HEK293 (cell line): ENCODE measurements around the gene HMGN3.

Source experiments
- ZBTB17 ChIP-seq: fragments of 450-650 bp; formaldehyde crosslinking; IDR thresholded peaks from 2 replicates; pipeline ENCODE4 v1.5.1; 2016; ENCODE audit warnings: missing biosample characterization, missing genetic modification characterization
- ZNF138 ChIP-seq: fragments of 450-650 bp; formaldehyde crosslinking; IDR thresholded peaks from 2 replicates; pipeline ENCODE4 v1.5.1; 2016; ENCODE audit warnings: missing biosample characterization, missing genetic modification characterization, borderline replicate concordance
- ZNF140 ChIP-seq: fragments of 450-650 bp; formaldehyde crosslinking; IDR thresholded peaks from 2 replicates; pipeline ENCODE4 v1.5.1; 2016; ENCODE audit warnings: missing biosample characterization, missing genetic modification characterization
- ZNF274 ChIP-seq, 2 experiments: fragments of 200-500 bp in 1 of 2; fragments of 450-650 bp in 1 of 2; sonication (Bioruptor generic) in 1 of 2; formaldehyde crosslinking in 1 of 2; IDR thresholded peaks; 2 replicates each; pipeline versions ENCODE4 v1.5.1 to v1.6.1; 2014 to 2016; ENCODE audit warnings: borderline replicate concordance in 1 of 2, inconsistent platforms in 1 of 2, low read length in 1 of 2, missing biosample characterization in 1 of 2, missing genetic modification characterization in 1 of 2
- ZNF398 ChIP-seq: fragments of 450-650 bp; formaldehyde crosslinking; IDR thresholded peaks from 2 replicates; pipeline ENCODE4 v1.5.1; 2017; ENCODE audit warnings: missing biosample characterization, missing genetic modification characterization
- ZNF639 ChIP-seq: fragments of 450-650 bp; formaldehyde crosslinking; IDR thresholded peaks from 2 replicates; pipeline ENCODE4 v1.5.1; 2016; ENCODE audit warnings: missing biosample characterization, missing genetic modification characterization
- ZNF791 ChIP-seq: fragments of 450-650 bp; formaldehyde crosslinking; IDR thresholded peaks from 2 replicates; pipeline ENCODE4 v1.5.1; 2016; ENCODE audit warnings: missing biosample characterization, missing genetic modification characterization
- TF ChIP-seq, protein P1 (sequence below): fragments of 450-650 bp; formaldehyde crosslinking; conservative IDR thresholded peaks from 2 replicates; pipeline ENCODE4 v1.5.1; 2016; ENCODE audit warnings: low read depth, missing biosample characterization, missing genetic modification characterization
- TF ChIP-seq, protein P2 (sequence below): fragments of 450-650 bp; formaldehyde crosslinking; IDR thresholded peaks from 2 replicates; pipeline ENCODE4 v1.5.1; 2016; ENCODE audit warnings: missing biosample characterization, missing genetic modification characterization
- TF ChIP-seq, protein P3 (sequence below): fragments of 450-650 bp; formaldehyde crosslinking; IDR thresholded peaks from 2 replicates; pipeline ENCODE4 v1.5.1; 2016; ENCODE audit warnings: missing biosample characterization, missing genetic modification characterization

GRCh38 chr6:79238919-79239318, 4.4 kb upstream of the HMGN3 start:
- TF ChIP-seq ZNF140 (tag by site-specific recombination), result no peak
- TF ChIP-seq, protein P1, sequence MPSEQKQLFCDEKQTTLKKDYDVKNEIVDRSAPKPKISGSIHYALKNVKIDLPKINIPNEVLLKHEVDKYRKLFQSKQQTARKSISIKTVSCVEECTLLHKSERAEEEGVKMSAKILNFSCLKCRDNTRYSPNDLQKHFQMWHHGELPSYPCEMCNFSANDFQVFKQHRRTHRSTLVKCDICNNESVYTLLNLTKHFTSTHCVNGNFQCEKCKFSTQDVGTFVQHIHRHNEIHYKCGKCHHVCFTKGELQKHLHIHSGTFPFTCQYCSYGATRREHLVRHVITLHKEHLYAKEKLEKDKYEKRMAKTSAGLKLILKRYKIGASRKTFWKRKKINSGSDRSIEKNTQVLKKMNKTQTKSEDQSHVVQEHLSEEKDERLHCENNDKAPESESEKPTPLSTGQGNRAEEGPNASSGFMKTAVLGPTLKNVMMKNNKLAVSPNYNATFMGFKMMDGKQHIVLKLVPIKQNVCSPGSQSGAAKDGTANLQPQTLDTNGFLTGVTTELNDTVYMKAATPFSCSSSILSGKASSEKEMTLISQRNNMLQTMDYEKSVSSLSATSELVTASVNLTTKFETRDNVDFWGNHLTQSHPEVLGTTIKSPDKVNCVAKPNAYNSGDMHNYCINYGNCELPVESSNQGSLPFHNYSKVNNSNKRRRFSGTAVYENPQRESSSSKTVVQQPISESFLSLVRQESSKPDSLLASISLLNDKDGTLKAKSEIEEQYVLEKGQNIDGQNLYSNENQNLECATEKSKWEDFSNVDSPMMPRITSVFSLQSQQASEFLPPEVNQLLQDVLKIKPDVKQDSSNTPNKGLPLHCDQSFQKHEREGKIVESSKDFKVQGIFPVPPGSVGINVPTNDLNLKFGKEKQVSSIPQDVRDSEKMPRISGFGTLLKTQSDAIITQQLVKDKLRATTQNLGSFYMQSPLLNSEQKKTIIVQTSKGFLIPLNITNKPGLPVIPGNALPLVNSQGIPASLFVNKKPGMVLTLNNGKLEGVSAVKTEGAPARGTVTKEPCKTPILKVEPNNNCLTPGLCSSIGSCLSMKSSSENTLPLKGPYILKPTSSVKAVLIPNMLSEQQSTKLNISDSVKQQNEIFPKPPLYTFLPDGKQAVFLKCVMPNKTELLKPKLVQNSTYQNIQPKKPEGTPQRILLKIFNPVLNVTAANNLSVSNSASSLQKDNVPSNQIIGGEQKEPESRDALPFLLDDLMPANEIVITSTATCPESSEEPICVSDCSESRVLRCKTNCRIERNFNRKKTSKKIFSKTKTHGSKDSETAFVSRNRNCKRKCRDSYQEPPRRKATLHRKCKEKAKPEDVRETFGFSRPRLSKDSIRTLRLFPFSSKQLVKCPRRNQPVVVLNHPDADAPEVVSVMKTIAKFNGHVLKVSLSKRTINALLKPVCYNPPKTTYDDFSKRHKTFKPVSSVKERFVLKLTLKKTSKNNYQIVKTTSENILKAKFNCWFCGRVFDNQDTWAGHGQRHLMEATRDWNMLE (tag by site-specific recombination), result no peak
- TF ChIP-seq ZNF138, result no peak
- TF ChIP-seq, protein P2, sequence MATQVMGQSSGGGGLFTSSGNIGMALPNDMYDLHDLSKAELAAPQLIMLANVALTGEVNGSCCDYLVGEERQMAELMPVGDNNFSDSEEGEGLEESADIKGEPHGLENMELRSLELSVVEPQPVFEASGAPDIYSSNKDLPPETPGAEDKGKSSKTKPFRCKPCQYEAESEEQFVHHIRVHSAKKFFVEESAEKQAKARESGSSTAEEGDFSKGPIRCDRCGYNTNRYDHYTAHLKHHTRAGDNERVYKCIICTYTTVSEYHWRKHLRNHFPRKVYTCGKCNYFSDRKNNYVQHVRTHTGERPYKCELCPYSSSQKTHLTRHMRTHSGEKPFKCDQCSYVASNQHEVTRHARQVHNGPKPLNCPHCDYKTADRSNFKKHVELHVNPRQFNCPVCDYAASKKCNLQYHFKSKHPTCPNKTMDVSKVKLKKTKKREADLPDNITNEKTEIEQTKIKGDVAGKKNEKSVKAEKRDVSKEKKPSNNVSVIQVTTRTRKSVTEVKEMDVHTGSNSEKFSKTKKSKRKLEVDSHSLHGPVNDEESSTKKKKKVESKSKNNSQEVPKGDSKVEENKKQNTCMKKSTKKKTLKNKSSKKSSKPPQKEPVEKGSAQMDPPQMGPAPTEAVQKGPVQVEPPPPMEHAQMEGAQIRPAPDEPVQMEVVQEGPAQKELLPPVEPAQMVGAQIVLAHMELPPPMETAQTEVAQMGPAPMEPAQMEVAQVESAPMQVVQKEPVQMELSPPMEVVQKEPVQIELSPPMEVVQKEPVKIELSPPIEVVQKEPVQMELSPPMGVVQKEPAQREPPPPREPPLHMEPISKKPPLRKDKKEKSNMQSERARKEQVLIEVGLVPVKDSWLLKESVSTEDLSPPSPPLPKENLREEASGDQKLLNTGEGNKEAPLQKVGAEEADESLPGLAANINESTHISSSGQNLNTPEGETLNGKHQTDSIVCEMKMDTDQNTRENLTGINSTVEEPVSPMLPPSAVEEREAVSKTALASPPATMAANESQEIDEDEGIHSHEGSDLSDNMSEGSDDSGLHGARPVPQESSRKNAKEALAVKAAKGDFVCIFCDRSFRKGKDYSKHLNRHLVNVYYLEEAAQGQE, result no peak
- TF ChIP-seq, protein P3, sequence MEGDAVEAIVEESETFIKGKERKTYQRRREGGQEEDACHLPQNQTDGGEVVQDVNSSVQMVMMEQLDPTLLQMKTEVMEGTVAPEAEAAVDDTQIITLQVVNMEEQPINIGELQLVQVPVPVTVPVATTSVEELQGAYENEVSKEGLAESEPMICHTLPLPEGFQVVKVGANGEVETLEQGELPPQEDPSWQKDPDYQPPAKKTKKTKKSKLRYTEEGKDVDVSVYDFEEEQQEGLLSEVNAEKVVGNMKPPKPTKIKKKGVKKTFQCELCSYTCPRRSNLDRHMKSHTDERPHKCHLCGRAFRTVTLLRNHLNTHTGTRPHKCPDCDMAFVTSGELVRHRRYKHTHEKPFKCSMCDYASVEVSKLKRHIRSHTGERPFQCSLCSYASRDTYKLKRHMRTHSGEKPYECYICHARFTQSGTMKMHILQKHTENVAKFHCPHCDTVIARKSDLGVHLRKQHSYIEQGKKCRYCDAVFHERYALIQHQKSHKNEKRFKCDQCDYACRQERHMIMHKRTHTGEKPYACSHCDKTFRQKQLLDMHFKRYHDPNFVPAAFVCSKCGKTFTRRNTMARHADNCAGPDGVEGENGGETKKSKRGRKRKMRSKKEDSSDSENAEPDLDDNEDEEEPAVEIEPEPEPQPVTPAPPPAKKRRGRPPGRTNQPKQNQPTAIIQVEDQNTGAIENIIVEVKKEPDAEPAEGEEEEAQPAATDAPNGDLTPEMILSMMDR, result no peak
- no peak for TF ChIP-seq ZBTB17
- TF ChIP-seq ZNF639 (tag by site-specific recombination), result no peak
- TF ChIP-seq ZNF791 (tag by site-specific recombination), result no peak
- no peak for TF ChIP-seq ZNF398 (tag by site-specific recombination)
- TF ChIP-seq ZNF274 (IDR thresholded peaks at IDR 0.05; ENCODE audit: low read length), result no peak
- no peak for TF ChIP-seq ZNF274 (tag by site-specific recombination; IDR thresholded peaks at IDR 0.05; ENCODE audit: borderline replicate concordance)
